Measurements from ENCODE around the gene DLG2.

The DLG2 gene

GRCh38 chr11:84355911-84356310 is 1271.2 kb downstream of the DLG2 start:
- Histone ChIP-seq H3K9me3 (ENCODE audit: insufficient read depth, low read length) (no peaks in the 10 kb centered on the region), H3K27me3 (ENCODE audit: low read depth, low read length) (no peaks in the 10 kb centered on the region), H3K9ac (ENCODE audit: low read length) (no peak overlapping the region), H3K27ac (ENCODE audit: low read length) (no peak overlapping the region), H3K36me3 (replicated peaks; ENCODE audit: low read depth, low read length) (no peaks in the 10 kb centered on the region), H3K79me2 (ENCODE audit: low read length) (no peaks in the 10 kb centered on the region), H3K4me2 (ENCODE audit: low read length) (no peak overlapping the region), H2AFZ (ENCODE audit: low read depth, low read length) (no peak overlapping the region), H3K4me3 (ENCODE audit: low read length) (no peak overlapping the region), H3K4me1 (ENCODE audit: low read length) (no peaks in the 10 kb centered on the region; the same call in 1 of the 2 replicates), H4K20me1 (ENCODE audit: insufficient read depth, low read length) (no peaks in the 10 kb centered on the region)
- TF ChIP-seq CTCF (IDR thresholded peaks at IDR 0.05; ENCODE audit: low read depth, low read length) = no peak
- no peak for TF ChIP-seq EZH2phosphoT487 (IDR thresholded peaks at IDR 0.05; ENCODE audit: low read depth)

- no peaks in the 10 kb centered on the region for H3K36me3 ChIP-seq (replicated peaks; ENCODE audit: low read depth, low read length)
- H3K9me3 ChIP-seq (ENCODE audit: insufficient read depth, low read length) = no peaks in the 10 kb centered on the region
- H3K27me3 ChIP-seq (ENCODE audit: low read depth, low read length) = no peaks in the 10 kb centered on the region
- TF ChIP-seq CTCF (IDR thresholded peaks at IDR 0.05; ENCODE audit: low read depth, low read length) (no peak), EZH2phosphoT487 (IDR thresholded peaks at IDR 0.05; ENCODE audit: low read depth) (no peak)
- H3K27ac ChIP-seq (ENCODE audit: low read length) = no peak overlapping the region
- no peak overlapping the region for H3K9ac ChIP-seq (ENCODE audit: low read length)
- no peak overlapping the region for H2AFZ ChIP-seq (ENCODE audit: low read depth, low read length)
- H3K4me2 ChIP-seq (ENCODE audit: low read length) = no peak overlapping the region
- peaks cover 8% of the 10 kb centered on the region for H3K4me1 ChIP-seq (ENCODE audit: low read length)
- H3K4me3 ChIP-seq (ENCODE audit: low read length) = no peak overlapping the region
- no peaks in the 10 kb centered on the region for H4K20me1 ChIP-seq (ENCODE audit: insufficient read depth, low read length)
- no peaks in the 10 kb centered on the region for H3K79me2 ChIP-seq (ENCODE audit: low read length)
Measured at GRCh38 chr11:84345597-84345996, 1281.5 kb downstream of the DLG2 start.

- H2AFZ ChIP-seq (ENCODE audit: low read depth, low read length) = no peak overlapping the region
- peaks cover 13% of the 10 kb centered on the region for H3K4me1 ChIP-seq (ENCODE audit: low read length)
- no peak overlapping the region for H3K4me2 ChIP-seq (ENCODE audit: low read length)
- H3K36me3 ChIP-seq (replicated peaks; ENCODE audit: low read depth, low read length) = no peaks in the 10 kb centered on the region
- no peaks in the 10 kb centered on the region for H4K20me1 ChIP-seq (ENCODE audit: insufficient read depth, low read length)
- no peaks in the 10 kb centered on the region for H3K27me3 ChIP-seq (ENCODE audit: low read depth, low read length)
- no peaks in the 10 kb centered on the region for H3K79me2 ChIP-seq (ENCODE audit: low read length)
- no peak overlapping the region for H3K27ac ChIP-seq (ENCODE audit: low read length)
- no peak overlapping the region for H3K9ac ChIP-seq (ENCODE audit: low read length)
- H3K4me3 ChIP-seq (ENCODE audit: low read length) = no peak overlapping the region
- H3K9me3 ChIP-seq (ENCODE audit: insufficient read depth, low read length) = no peaks in the 10 kb centered on the region
- TF ChIP-seq CTCF (IDR thresholded peaks at IDR 0.05; ENCODE audit: low read depth, low read length) (no peak), EZH2phosphoT487 (IDR thresholded peaks at IDR 0.05; ENCODE audit: low read depth) (no peak)
Measured at GRCh38 chr11:84345027-84345426, 1282.1 kb downstream of the DLG2 start.

- TF ChIP-seq EZH2phosphoT487 (IDR thresholded peaks at IDR 0.05; ENCODE audit: low read depth) = no peak
- no peak for TF ChIP-seq CTCF (IDR thresholded peaks at IDR 0.05; ENCODE audit: low read depth, low read length)
- peaks cover 8% of the 10 kb centered on the region for H3K4me1 ChIP-seq (ENCODE audit: low read length)
- H3K9me3 ChIP-seq (ENCODE audit: insufficient read depth, low read length) = no peaks in the 10 kb centered on the region
- H2AFZ ChIP-seq (ENCODE audit: low read depth, low read length) = no peak overlapping the region
- no peak overlapping the region for H3K27ac ChIP-seq (ENCODE audit: low read length)
- H4K20me1 ChIP-seq (ENCODE audit: insufficient read depth, low read length) = no peaks in the 10 kb centered on the region
- no peaks in the 10 kb centered on the region for H3K79me2 ChIP-seq (ENCODE audit: low read length)
- no peak overlapping the region for H3K4me3 ChIP-seq (ENCODE audit: low read length)
- no peaks in the 10 kb centered on the region for H3K36me3 ChIP-seq (replicated peaks; ENCODE audit: low read depth, low read length)
- H3K27me3 ChIP-seq (ENCODE audit: low read depth, low read length) = no peaks in the 10 kb centered on the region
- H3K4me2 ChIP-seq (ENCODE audit: low read length) = no peak overlapping the region
- H3K9ac ChIP-seq (ENCODE audit: low read length) = no peak overlapping the region
Measured at GRCh38 chr11:84339796-84340195, 1287.3 kb downstream of the DLG2 start.
